Measurements from ENCODE around the gene IFNA17.
A peak's percentile ranks its signal among the peaks of the same experiment; 100 is the strongest.
"Not testable (repeated sequence)": the region's sequence is repeated elsewhere in the genome, so short reads cannot be mapped to it uniquely, and the experiment has no call there.

The IFNA17 gene

GRCh38 chr9:21252721-21253547 is 24.9 kb upstream of the IFNA17 start:
- TF ChIP-seq CTCF (IDR thresholded peaks at IDR 0.05; ENCODE audit: extremely low read depth, insufficient read depth, missing control alignments) = peak; percentile 72
- in situ Hi-C loops (cut with MboI; ENCODE audit: low pct_unique_long_range_greater_than_20kb, low sequenced_read_pairs, unreplicated experiment) = no loop called here
- peak; percentile 32 for DNase-seq (ENCODE audit: low spot score)

GRCh38 chr9:21251638-21252037 is 23.6 kb upstream of the IFNA17 start:
- in situ Hi-C loops (cut with MboI; ENCODE audit: low pct_unique_long_range_greater_than_20kb, low sequenced_read_pairs, unreplicated experiment) = no loop called here
- TF ChIP-seq CTCF (IDR thresholded peaks at IDR 0.05; ENCODE audit: extremely low read depth, insufficient read depth, missing control alignments) = no peak
- DNase-seq (ENCODE audit: low spot score) = no peak

GRCh38 chr9:21251190-21251589 is 23.2 kb upstream of the IFNA17 start:
- in situ Hi-C loops (cut with MboI; ENCODE audit: low pct_unique_long_range_greater_than_20kb, low sequenced_read_pairs, unreplicated experiment) = no loop called here
- TF ChIP-seq CTCF (IDR thresholded peaks at IDR 0.05; ENCODE audit: extremely low read depth, insufficient read depth, missing control alignments) = no peak
- no peak for DNase-seq (ENCODE audit: low spot score)

GRCh38 chr9:21244836-21245235 is 16.8 kb upstream of the IFNA17 start:
- DNase-seq (ENCODE audit: low spot score) = no peak
- no peak for TF ChIP-seq CTCF (IDR thresholded peaks at IDR 0.05; ENCODE audit: extremely low read depth, insufficient read depth, missing control alignments)
- in situ Hi-C loops (cut with MboI; ENCODE audit: low pct_unique_long_range_greater_than_20kb, low sequenced_read_pairs, unreplicated experiment) = loop anchor here (25.0 kb wide), 1 partner anchor 192 kb away; the partner anchor contains the start of gene IFNA1

GRCh38 chr9:21239911-21240310 is 11.9 kb upstream of the IFNA17 start, which contains the start of gene IFNA14:
TSS of gene IFNA14 (minus strand) at chr9:21240005. CDS start at chr9:21239935, 70 bp downstream.
- DNase-seq (ENCODE audit: low spot score) = no peak
- in situ Hi-C loops (cut with MboI; ENCODE audit: low pct_unique_long_range_greater_than_20kb, low sequenced_read_pairs, unreplicated experiment) = loop anchor here (25.0 kb wide), 1 partner anchor 197 kb away; the partner anchor contains the start of gene IFNA1
- no peak for TF ChIP-seq CTCF (IDR thresholded peaks at IDR 0.05; ENCODE audit: extremely low read depth, insufficient read depth, missing control alignments)

- in situ Hi-C loops (cut with MboI; ENCODE audit: low pct_unique_long_range_greater_than_20kb, low sequenced_read_pairs, unreplicated experiment) = loop anchor here (25.0 kb wide), 1 partner anchor 201 kb away; the partner anchor contains the start of gene IFNA1
These were observed 8.3 kb upstream of the IFNA17 start for GRCh38 chr9:21236360-21236714.

More at GRCh38 chr9:21236360-21236714, 8.3 kb upstream of the IFNA17 start:
- DNase-seq (ENCODE audit: low spot score) = not testable (repeated sequence)

Measured in GM13977 (cell line).